HG03196 (cell line): ENCODE measurements around the gene ANKRD49.

ENCODE experiments used
- ATAC-seq: cut with Tn5 transposase; IDR thresholded peaks from one replicate; pipeline ENCODE4 v1.9.1; 2021; ENCODE audit not compliant: unreplicated experiment

The ANKRD49 gene

GRCh38 chr11:94493281-94494125 lies at the start of gene ANKRD49, which contains the start of gene MRE11:
Gene ANKRD49, plus strand, starts transcription at chr11:94493984. Its CDS starts 2,710 bp downstream, at chr11:94496694.
Gene MRE11, minus strand, starts transcription at chr11:94493844. Its CDS starts 1,043 bp downstream, at chr11:94492801.
- peak; percentile 100 for ATAC-seq

GRCh38 chr11:94445641-94446040 lies 48.1 kb upstream of the ANKRD49 start:
- no peak for ATAC-seq

- ATAC-seq, result no peak
Observed at GRCh38 chr11:94447149-94447548, 46.6 kb upstream of the ANKRD49 start.

GRCh38 chr11:94449029-94449428 lies 44.8 kb upstream of the ANKRD49 start:
- no peak for ATAC-seq

- no peak for ATAC-seq
Observed at GRCh38 chr11:94449437-94449836, 44.3 kb upstream of the ANKRD49 start.

GRCh38 chr11:94450048-94450447 lies 43.7 kb upstream of the ANKRD49 start:
- ATAC-seq, result no peak

- ATAC-seq, result no peak
Observed at GRCh38 chr11:94452988-94453387, 40.8 kb upstream of the ANKRD49 start.

- no peak for ATAC-seq
Observed at GRCh38 chr11:94454301-94454700, 39.5 kb upstream of the ANKRD49 start.

GRCh38 chr11:94455861-94456260 lies 37.9 kb upstream of the ANKRD49 start:
- ATAC-seq, result no peak

GRCh38 chr11:94457118-94458029 lies 36.4 kb upstream of the ANKRD49 start:
- ATAC-seq, result no peak

GRCh38 chr11:94459576-94459975 lies 34.2 kb upstream of the ANKRD49 start:
- no peak for ATAC-seq

- ATAC-seq, result peak; percentile 86
Observed at GRCh38 chr11:94469416-94469815, 24.4 kb upstream of the ANKRD49 start.

GRCh38 chr11:94472916-94473799 lies 20.6 kb upstream of the ANKRD49 start:
- ATAC-seq, result peak; percentile 80

- no peak for ATAC-seq
Observed at GRCh38 chr11:94477624-94478023, 16.2 kb upstream of the ANKRD49 start.

- no peak for ATAC-seq
Observed at GRCh38 chr11:94481342-94481741, 12.4 kb upstream of the ANKRD49 start.

- no peak for ATAC-seq
Observed at GRCh38 chr11:94486068-94486467, 7.7 kb upstream of the ANKRD49 start.

GRCh38 chr11:94494126-94494680 lies 419 bp downstream of the ANKRD49 start:
- ATAC-seq, result peak; percentile 60

- no peak for ATAC-seq
Observed at GRCh38 chr11:94500181-94500580, 6.4 kb downstream of the ANKRD49 start.

GRCh38 chr11:94501522-94501921 lies 7.7 kb downstream of the ANKRD49 start:
- ATAC-seq, result no peak

- ATAC-seq, result no peak
Observed at GRCh38 chr11:94504689-94505293, 11.0 kb downstream of the ANKRD49 start.
